HG03135 (cell line): Measurements from ENCODE around the gene VPS13C.

ENCODE experiments used
- ATAC-seq: cut with Tn5 transposase; IDR thresholded peaks from one replicate; pipeline ENCODE4 v1.9.1; 2021; ENCODE audit warnings: mild to moderate bottlenecking, moderate library complexity; ENCODE audit not compliant: unreplicated experiment

VPS13C gene

GRCh38 chr15:61824291-61824690 lies 236.0 kb downstream of the VPS13C start:
- no peak for ATAC-seq

GRCh38 chr15:61822511-61822910 lies 237.7 kb downstream of the VPS13C start:
- no peak for ATAC-seq

DNA sequence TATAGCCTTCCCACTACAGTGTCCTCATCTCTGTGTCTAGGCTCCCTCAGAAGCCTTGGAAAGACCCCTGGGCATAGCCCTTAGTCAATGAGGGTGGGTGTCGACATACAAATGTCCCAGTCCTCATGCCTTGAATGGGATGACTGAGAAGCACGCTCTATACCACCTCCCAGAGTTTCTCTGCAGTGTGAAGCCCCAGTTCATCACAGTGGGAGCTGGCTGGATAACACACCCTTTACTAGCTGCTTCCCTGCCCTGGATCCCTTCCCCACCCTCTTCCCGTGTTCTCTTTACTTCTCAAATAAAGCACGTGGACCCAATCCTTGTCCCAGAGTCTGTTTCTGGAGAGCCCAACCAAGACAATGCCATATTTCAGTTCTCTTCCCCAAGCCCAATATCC lies 239.3 kb downstream of the VPS13C start:
- ATAC-seq: no peak

DNA sequence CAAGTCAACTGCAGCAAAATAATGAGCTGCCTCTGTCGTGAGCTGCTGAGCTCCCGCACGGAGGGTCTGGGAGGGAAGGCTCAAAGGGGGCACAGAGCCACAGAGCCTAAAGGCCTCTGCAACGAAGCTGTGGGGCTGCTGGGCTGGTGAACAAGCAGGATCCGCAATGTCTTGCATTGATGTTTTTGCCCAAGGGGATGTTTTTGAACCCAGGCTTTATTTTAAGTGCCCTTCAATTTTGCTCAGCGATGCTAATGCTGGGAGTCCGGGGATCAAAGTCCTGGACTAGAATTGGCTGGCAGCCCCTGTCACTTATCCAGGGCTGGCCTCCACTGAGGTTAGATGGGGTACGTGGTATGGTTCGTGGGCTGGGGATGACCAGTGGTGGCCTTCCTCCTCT lies 240.0 kb downstream of the VPS13C start:
- no peak for ATAC-seq

- ATAC-seq: no peak
Observed at GRCh38 chr15:61819386-61819785, 240.9 kb downstream of the VPS13C start.

- no peak for ATAC-seq
Observed at GRCh38 chr15:61818801-61819200, 241.4 kb downstream of the VPS13C start.

- ATAC-seq: no peak
Observed at GRCh38 chr15:61816856-61817255, 243.4 kb downstream of the VPS13C start.

GRCh38 chr15:61815356-61816083 lies 244.7 kb downstream of the VPS13C start:
- no peak for ATAC-seq

- no peak for ATAC-seq
Observed at GRCh38 chr15:61812476-61812875, 247.8 kb downstream of the VPS13C start.

- ATAC-seq: no peak
Observed at GRCh38 chr15:61811952-61812351, 248.3 kb downstream of the VPS13C start.

DNA sequence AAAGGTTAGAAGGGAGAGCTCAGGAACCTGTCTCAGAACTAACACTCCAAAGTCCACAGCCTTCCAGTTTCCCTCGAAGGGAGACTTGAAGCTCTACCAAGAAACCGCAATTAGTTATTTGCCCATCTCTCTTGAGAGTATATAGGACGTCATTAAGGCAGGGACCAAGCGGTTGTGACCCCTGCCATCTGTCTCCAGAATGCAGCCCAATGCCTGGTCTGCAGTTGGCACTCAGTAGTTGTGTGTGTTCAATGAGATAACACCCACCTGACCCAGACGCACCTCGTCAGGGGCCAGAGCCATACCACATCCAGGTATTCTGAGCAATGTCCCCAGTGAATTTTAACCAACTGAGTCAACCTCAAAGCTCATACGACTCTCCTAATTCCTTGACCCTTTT lies 251.0 kb downstream of the VPS13C start:
- no peak for ATAC-seq

GRCh38 chr15:61807281-61807929 lies 252.8 kb downstream of the VPS13C start:
- ATAC-seq: no peak
